HG03175 (cell line): ENCODE data around the gene COL4A2.
"Not testable (repeated sequence)": the region's sequence is repeated elsewhere in the genome, so short reads cannot be mapped to it uniquely, and the experiment has no call there.

Experiments
- ATAC-seq: cut with Tn5 transposase; IDR thresholded peaks from one replicate; pipeline ENCODE4 v1.9.1; 2021; ENCODE audit warnings: mild to moderate bottlenecking, moderate library complexity; ENCODE audit not compliant: unreplicated experiment

The COL4A2 gene

GRCh38 chr13:110485604-110486003, 178.5 kb downstream of the COL4A2 start:
- no peak for ATAC-seq

GRCh38 chr13:110486061-110486715, 179.1 kb downstream of the COL4A2 start:
- no peak for ATAC-seq

- not testable (repeated sequence) for ATAC-seq
Measured at GRCh38 chr13:110486880-110487279, 179.8 kb downstream of the COL4A2 start.

- ATAC-seq, result no peak
Measured at GRCh38 chr13:110490009-110490770, 183.1 kb downstream of the COL4A2 start.

GRCh38 chr13:110491869-110492678, 185.0 kb downstream of the COL4A2 start:
- no peak for ATAC-seq

- no peak for ATAC-seq
Measured at GRCh38 chr13:110492679-110493593, 185.9 kb downstream of the COL4A2 start.

GRCh38 chr13:110493613-110494012, 186.5 kb downstream of the COL4A2 start:
- ATAC-seq, result no peak

- no peak for ATAC-seq
Measured at GRCh38 chr13:110495376-110495775, 188.3 kb downstream of the COL4A2 start.

GRCh38 chr13:110495881-110496280, 188.8 kb downstream of the COL4A2 start:
- ATAC-seq, result no peak

GRCh38 chr13:110496281-110496680, 189.2 kb downstream of the COL4A2 start:
- no peak for ATAC-seq

GRCh38 chr13:110497003-110497402, 189.9 kb downstream of the COL4A2 start:
- no peak for ATAC-seq

GRCh38 chr13:110497896-110498295, 190.8 kb downstream of the COL4A2 start:
- not testable (repeated sequence) for ATAC-seq

- ATAC-seq, result no peak
Measured at GRCh38 chr13:110498327-110498726, 191.2 kb downstream of the COL4A2 start.

GRCh38 chr13:110498765-110499164, 191.7 kb downstream of the COL4A2 start:
- no peak for ATAC-seq

- ATAC-seq, result no peak
Measured at GRCh38 chr13:110499621-110500281, 192.7 kb downstream of the COL4A2 start.

GRCh38 chr13:110500341-110500740, 193.3 kb downstream of the COL4A2 start:
- ATAC-seq, result no peak

- no peak for ATAC-seq
Measured at GRCh38 chr13:110501188-110501587, 194.1 kb downstream of the COL4A2 start.

GRCh38 chr13:110503037-110503901, 196.2 kb downstream of the COL4A2 start:
- ATAC-seq, result no peak

- ATAC-seq, result no peak
Measured at GRCh38 chr13:110503979-110504499, 197.0 kb downstream of the COL4A2 start.
